Hypothalamus (tissue), 51 donors: ENCODE results near the gene CLTA.
"Not testable (repeated sequence)": the region's sequence is repeated elsewhere in the genome, so short reads cannot be mapped to it uniquely, and the experiment has no call there.

Experiments
- DNase-seq, 51 donors: peaks; one replicate each; lab custom pipeline; 2025; lab: John Stamatoyannopoulos, UW

Gene CLTA

GRCh38 chr9:36156116-36156515, 34.6 kb upstream of the CLTA start:
- no peak for DNase-seq

GRCh38 chr9:36158122-36158521, 32.6 kb upstream of the CLTA start:
- DNase-seq = no peak

- DNase-seq = no peak
Observed at GRCh38 chr9:36158917-36159316, 31.8 kb upstream of the CLTA start.

GRCh38 chr9:36159509-36159908, 31.2 kb upstream of the CLTA start:
- DNase-seq = not testable (repeated sequence)

GRCh38 chr9:36160126-36160525, 30.6 kb upstream of the CLTA start:
- not testable (repeated sequence) for DNase-seq

- no peak for DNase-seq
Observed at GRCh38 chr9:36161187-36161586, 29.5 kb upstream of the CLTA start.

- no peak for DNase-seq
Observed at GRCh38 chr9:36162211-36162738, 28.4 kb upstream of the CLTA start.

GRCh38 chr9:36163049-36163785, 27.5 kb upstream of the CLTA start:
- peak in 40 of 51 donors; percentile 17 to 82 (median 54) for DNase-seq

- DNase-seq = peak in 1 of 51 donors; percentile 65
Observed at GRCh38 chr9:36163786-36164170, 26.9 kb upstream of the CLTA start.

GRCh38 chr9:36164372-36164771, 26.3 kb upstream of the CLTA start:
- no peak for DNase-seq

- no peak for DNase-seq
Observed at GRCh38 chr9:36164989-36165388, 25.7 kb upstream of the CLTA start.

GRCh38 chr9:36165826-36166167, 24.9 kb upstream of the CLTA start:
- peak in 1 of 51 donors; percentile 72 for DNase-seq

- DNase-seq = peak in 47 of 51 donors; percentile 23 to 92 (median 71)
Observed at GRCh38 chr9:36166168-36166927, 24.4 kb upstream of the CLTA start.

- no peak for DNase-seq
Observed at GRCh38 chr9:36169166-36169565, 21.6 kb upstream of the CLTA start, which contains the start of gene CCIN. TSS of gene CCIN (plus strand) at chr9:36169388. CDS start at chr9:36169503, 115 bp downstream.

GRCh38 chr9:36169708-36170107, 21.0 kb upstream of the CLTA start:
- DNase-seq = no peak

- DNase-seq = no peak
Observed at GRCh38 chr9:36170531-36170930, 20.2 kb upstream of the CLTA start.

- DNase-seq = no peak
Observed at GRCh38 chr9:36173861-36174260, 16.9 kb upstream of the CLTA start.

GRCh38 chr9:36174271-36174670, 16.4 kb upstream of the CLTA start:
- DNase-seq = no peak

GRCh38 chr9:36174731-36175130, 16.0 kb upstream of the CLTA start:
- DNase-seq = no peak

GRCh38 chr9:36175209-36175608, 15.5 kb upstream of the CLTA start:
- not testable (repeated sequence) for DNase-seq

GRCh38 chr9:36176496-36176895, 14.2 kb upstream of the CLTA start:
- not testable (repeated sequence) for DNase-seq

- no peak for DNase-seq
Observed at GRCh38 chr9:36177571-36177970, 13.2 kb upstream of the CLTA start.
